GM21423 (cell line): ENCODE measurements around the gene BRI3BP.
"Not testable (repeated sequence)": the region's sequence is repeated elsewhere in the genome, so short reads cannot be mapped to it uniquely, and the experiment has no call there.

Experiments used
- ATAC-seq: cut with Tn5 transposase; IDR thresholded peaks from one replicate; pipeline ENCODE4 v1.9.1; 2021; ENCODE audit warnings: mild to moderate bottlenecking, moderate library complexity; ENCODE audit not compliant: unreplicated experiment

Gene BRI3BP

GRCh38 chr12:125065021-125065918 is 71.8 kb downstream of the BRI3BP start, which contains the start of gene AACS:
Gene AACS (plus strand): TSS chr12:125065435. CDS start chr12:125065585, 150 bp downstream.
- peak; percentile 94 for ATAC-seq

GRCh38 chr12:125065919-125066570 is 72.6 kb downstream of the BRI3BP start:
- ATAC-seq: peak; percentile 2

DNA sequence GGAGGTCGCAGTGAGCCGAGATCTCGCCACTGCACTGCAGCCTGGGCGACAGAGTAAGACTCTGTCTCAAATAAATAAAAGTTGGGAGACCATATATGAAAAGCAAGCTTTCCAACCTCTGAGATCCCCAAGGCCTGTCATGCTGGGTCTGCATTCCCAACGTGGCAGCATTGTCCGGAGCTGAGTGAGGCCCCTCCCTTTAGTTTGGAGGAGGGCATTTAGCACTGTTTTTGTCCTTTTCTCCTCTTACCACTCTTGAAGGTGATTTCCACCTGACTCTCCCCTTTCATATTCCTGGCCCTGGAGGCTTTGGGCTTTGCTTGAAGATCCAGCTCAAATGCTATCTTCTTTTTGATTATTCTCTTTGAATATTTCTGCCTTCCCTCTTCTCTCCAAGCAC is 74.9 kb downstream of the BRI3BP start:
- ATAC-seq: no peak

DNA sequence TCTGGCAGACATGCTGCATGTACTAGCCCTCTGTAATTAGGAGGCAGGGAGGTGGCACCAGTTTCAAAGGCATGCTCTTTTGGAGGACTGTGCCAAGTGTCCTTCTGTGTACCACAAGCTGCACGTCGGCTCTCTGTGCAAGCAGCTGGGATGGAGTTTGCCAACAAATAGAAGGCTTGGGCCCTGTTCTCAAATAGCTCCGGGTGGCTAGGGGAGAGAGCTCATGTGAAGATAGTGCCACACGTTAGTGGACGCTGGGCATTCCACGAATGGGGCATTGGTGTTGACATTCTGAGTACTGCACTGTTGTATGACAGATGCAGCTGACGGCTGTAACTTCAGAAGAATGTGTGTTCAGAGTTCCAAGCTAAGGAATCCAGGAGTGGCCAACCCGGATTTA is 76.2 kb downstream of the BRI3BP start:
- no peak for ATAC-seq

GRCh38 chr12:125070112-125070511 is 76.7 kb downstream of the BRI3BP start:
- ATAC-seq: no peak

DNA sequence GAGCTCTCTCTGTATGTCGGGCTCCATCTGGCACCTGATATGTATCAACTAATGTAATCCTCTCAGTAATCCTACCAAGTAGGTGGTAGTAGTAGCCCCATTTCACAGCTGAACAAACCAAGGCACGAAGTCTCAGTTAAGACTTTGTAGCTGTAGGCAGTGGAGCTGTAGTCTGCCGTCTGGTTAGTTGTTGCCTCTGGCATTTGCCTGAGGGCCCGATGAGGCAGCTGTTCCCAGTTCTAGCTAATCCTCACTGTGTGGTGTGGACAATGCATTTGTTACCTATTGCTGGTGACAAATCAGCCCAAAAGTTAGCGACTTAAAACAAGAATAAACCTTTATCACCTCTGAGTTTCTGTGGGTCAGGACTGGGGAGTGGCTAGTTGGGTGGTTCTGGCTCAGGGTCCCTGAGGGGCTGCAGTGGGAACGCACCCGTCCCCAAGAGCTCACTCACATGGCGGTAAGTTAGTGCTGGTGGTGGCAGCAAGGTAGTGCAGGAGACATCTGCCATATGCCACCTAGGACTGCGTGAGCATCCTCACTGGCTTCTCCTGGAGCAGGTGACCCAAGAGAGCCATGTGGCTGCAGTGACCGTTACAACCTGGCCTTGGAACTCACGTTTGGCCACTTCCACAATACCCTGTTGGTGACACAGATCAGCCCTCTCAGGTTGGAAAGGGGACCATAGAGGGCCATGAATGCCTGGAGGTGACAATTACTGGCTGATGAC is 77.4 kb downstream of the BRI3BP start:
- no peak for ATAC-seq

GRCh38 chr12:125071456-125071855 is 78.0 kb downstream of the BRI3BP start:
- no peak for ATAC-seq

DNA sequence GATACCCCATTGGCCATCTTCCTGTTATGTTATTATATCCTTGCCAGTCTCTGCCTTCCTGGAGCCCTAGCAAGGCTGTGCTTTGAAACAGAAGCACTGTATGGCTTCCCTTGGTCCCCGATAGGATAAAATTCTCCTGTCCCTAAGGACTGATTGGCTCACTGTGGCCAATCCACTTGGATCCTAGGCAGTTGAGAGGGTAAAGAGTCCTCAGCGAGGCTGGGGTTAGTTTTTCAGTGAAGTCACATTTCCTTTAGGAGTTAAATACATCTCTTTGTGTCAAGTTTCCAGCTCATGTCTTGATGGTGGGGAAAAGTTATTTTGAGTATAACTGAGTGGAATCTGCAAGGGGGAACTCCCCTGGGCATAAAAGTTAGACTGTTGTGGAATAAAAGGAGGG is 79.1 kb downstream of the BRI3BP start:
- ATAC-seq: no peak

DNA sequence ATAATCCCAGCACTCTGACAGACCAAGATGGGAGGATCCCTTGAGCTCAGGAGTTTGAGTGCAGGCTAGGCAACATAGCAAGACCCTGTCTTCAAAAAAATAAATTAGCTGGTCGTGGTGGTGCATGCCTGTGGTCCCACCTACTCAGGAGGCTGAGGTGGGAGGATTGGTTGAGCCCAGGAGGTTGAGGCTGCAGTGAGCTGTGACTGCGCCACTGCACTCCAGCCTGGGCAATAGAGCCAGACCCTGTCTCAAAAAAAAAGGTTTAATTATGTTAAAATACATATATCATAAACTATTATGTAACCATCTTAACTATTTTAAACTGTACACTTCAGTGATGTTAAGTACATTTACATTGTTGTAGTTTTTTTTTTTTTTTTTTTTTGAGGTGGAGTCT is 80.8 kb downstream of the BRI3BP start:
- ATAC-seq: not testable (repeated sequence)

GRCh38 chr12:125076103-125076502 is 82.7 kb downstream of the BRI3BP start:
- ATAC-seq: no peak

- no peak for ATAC-seq
Observed at GRCh38 chr12:125079084-125079483, 85.6 kb downstream of the BRI3BP start.

DNA sequence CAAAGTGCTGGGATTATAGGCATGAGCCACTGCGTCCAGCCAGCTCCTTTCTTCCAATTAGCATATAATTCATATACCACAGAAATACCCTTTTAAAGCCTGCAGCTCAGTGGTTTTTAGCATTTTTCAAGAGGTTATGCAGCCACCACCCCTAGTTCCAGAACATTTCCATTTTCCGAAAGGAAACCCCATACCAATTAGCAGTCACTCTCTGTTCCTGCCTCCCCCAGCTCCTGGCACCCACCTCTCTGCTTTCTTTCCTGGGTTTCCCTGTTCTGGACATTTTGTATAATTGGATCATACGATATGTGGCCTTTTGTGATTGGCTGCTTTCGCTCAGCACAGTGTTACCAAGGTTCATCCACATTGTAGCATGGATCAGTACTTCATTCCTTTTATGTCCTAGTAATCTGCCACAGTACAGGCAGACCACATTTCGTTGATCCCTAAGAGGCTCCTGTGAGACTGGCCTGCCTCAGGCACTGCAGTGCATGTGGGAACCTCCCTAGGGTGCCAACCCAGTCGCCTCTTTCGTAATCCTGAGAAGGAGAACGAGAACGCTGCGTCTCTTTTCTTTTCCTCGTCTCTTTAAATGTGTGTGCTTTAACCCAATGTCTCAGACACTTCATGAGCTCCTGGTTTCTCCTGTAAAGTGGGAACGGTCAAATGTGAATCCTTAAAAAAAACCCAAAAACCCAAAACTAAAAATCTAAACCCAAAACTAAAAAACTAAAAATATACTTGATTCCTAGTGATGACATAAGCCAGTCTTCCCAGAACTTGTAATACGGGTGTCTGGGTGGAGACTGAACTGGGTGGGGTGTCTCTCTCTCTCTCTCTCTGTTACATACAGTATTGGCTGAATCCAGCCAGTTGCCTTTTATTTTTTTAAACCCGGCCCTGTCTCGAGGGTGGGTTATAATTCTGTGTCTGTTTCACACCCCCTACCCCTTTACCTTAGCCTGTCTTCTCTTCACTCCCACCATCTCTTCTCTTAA is 86.5 kb downstream of the BRI3BP start:
- no peak for ATAC-seq
